ENCODE measurements around the gene RAPSN.

DNA sequence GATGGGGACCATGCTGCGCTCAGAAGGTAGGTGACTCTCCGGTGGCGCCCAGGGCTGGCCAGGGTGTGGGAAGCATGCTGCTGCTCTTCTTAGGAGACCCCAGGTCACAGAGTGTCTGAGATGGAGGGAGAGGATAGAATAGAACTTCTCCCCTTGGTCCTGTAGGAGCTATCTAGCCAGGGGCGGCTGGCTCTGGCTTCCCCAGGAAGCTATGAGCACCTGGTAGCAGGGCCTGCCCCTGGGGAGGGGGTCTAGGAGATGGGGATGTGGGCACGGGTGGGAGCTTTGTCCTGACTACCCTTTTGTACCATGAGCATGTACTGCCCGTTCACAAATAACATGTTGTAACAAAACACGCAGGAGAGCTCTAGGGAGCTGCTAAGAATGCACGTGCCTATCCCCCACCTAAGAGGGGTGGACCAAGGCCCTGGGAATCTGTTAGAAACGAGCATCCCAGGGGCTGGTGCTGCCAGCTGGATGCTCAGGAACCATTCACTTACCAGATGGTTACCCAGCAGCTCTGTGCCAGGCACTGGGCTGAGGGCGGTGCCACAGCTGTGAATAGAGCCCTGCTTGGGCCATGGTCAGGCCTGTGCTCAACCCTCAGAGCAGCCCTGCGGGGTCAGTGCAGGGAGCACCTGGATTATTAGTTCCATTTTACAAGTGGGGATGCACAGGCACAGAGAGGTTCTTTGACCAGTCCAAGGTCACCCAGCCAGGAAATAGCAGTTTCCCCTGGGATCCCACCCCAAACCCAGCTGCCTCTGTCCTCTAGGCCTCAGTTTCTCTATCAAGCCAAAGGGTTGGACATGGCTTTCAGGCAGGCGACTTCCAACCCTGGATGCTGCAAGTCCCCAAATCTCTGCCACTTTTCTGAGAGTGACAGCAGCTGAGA is 38.3 kb downstream of the RAPSN start:
- TF ChIP-seq, protein P1, sequence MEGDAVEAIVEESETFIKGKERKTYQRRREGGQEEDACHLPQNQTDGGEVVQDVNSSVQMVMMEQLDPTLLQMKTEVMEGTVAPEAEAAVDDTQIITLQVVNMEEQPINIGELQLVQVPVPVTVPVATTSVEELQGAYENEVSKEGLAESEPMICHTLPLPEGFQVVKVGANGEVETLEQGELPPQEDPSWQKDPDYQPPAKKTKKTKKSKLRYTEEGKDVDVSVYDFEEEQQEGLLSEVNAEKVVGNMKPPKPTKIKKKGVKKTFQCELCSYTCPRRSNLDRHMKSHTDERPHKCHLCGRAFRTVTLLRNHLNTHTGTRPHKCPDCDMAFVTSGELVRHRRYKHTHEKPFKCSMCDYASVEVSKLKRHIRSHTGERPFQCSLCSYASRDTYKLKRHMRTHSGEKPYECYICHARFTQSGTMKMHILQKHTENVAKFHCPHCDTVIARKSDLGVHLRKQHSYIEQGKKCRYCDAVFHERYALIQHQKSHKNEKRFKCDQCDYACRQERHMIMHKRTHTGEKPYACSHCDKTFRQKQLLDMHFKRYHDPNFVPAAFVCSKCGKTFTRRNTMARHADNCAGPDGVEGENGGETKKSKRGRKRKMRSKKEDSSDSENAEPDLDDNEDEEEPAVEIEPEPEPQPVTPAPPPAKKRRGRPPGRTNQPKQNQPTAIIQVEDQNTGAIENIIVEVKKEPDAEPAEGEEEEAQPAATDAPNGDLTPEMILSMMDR (IDR thresholded peaks at IDR 0.05) = no peak
- no peak for TF ChIP-seq POLR2A (IDR thresholded peaks at IDR 0.05; ENCODE audit: low read depth)

Measured in esophagus muscularis mucosa (tissue), 3 donors.